H1 (cell line): Measurements from ENCODE around the gene FNDC1. TPM values are rescaled to one million over a fixed set of nuclear protein-coding genes. Genes with fewer than 3 reads are reported as not detected.

ENCODE experiments used
- CHD7 ChIP-seq: fragments of 300-600 bp; sonication (generic); IDR thresholded peaks from 2 replicates; pipeline ENCODE4 v1.7.1; 2012; ENCODE audit warnings: low read length, moderate library complexity, mild to moderate bottlenecking, inconsistent platforms; ENCODE audit not compliant: insufficient replicate concordance
- polyA plus RNA-seq, 7 experiments: library from polyadenylated mRNA; depleted of rRNA in 3 of 7; stranded (reverse) in 5 of 7; unstranded in 2 of 7; fragments of >200 nt in 5 of 7; fragments of 200-250 nt in 2 of 7; gene quantifications; 1 replicate in 5 of 7; 2 replicates in 1 of 7; 4 replicates in 1 of 7; pipeline versions ENCODE4 v1.2.1 to v1.2.3, GENCODE V29; 2011 to 2013; ENCODE audit warnings: missing spikeins in 2 of 7, mixed read lengths in 2 of 7
- total RNA-seq: library from RNA; stranded (reverse); fragmentation: NEBNext Ultra II Directional; extraction: Animal tissue kit (Norgen Biotek cat#: 25700); gene quantifications from 2 replicates; pipeline ENCODE4 v1.2.1, GENCODE V29; 2021

The FNDC1 gene
- total and polyA plus RNA-seq, 2 of the 8 experiments (the other 6 are each of a cell fraction or from before 2014, with no cell fraction given): 0.06 to 0.30 TPM

GRCh38 chr6:159161839-159162238, 7.4 kb upstream of the FNDC1 start (continued):
- TF ChIP-seq CHD7: no peak
- TF ChIP-seq, all 59 proteins: peak for 0
